Urothelium cell line (cell line): ENCODE results near the gene DCUN1D3.
A peak's percentile ranks its signal among the peaks of the same experiment; 100 is the strongest.
"Not testable (repeated sequence)": the region's sequence is repeated elsewhere in the genome, so short reads cannot be mapped to it uniquely, and the experiment has no call there.

Source experiments
- DNase-seq: peaks from one replicate; pipeline ENCODE4 v3.0.0; 2011; ENCODE audit warnings: low spot score, mixed read lengths
- FAIRE-seq: peaks from 2 replicates; lab custom pipeline; 2011; peaks lifted over from hg19 to GRCh38; lab: Jason Lieb, UNC

Gene DCUN1D3

DNA sequence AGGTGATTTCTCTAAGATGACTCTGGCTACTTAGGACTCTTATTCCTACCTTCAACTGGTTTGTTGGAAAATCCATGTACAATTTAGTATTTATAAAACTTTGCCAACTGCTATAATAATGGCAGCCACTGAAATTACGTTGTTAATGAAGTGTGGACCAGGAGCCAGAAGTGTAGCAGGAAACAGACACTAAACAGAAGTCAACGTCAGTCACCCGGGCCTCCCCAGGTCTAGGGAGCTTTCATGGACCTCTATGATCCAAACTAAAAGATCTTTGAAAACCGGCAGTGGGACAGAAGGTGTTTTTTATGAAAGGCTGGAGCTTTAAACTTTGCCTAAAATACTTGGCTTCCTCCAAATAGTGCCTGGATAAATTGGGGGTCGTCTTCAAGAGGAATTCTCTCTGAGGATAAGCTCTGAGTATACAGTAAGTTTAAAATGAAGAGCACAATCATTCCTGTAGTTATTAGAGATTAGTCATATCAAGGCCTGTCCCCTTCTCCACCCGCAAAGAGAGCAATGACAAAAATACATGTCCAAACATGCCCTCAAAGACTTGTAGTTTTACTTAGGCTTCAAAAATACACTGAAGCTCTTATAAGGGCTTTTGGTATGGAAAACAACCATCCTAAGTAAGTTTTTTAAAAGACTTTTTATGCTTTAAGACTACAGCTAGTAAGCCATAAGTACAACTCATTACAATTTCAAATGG lies 34.6 kb downstream of the DCUN1D3 start:
- DNase-seq (peak; percentile 42), FAIRE-seq (no peak)

DNA sequence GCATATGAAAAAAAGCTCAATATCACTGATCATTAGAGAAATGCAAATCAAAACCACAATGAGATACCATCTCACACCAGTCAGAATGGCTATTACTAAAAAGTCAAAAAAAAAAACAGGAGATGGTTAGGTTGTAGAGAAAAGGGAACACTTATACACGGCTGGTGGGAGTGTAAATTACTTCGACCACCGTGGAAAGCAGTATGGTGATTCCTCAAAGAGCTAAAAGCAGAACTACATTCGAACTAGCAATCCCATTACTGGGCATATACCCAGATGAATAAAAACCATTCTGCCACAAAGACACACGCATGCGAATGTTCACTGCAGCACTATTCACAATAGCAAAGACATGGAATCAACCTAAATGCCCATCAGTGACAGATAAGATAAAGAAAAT lies 35.8 kb downstream of the DCUN1D3 start:
- DNase-seq, FAIRE-seq: not testable (repeated sequence)

DNA sequence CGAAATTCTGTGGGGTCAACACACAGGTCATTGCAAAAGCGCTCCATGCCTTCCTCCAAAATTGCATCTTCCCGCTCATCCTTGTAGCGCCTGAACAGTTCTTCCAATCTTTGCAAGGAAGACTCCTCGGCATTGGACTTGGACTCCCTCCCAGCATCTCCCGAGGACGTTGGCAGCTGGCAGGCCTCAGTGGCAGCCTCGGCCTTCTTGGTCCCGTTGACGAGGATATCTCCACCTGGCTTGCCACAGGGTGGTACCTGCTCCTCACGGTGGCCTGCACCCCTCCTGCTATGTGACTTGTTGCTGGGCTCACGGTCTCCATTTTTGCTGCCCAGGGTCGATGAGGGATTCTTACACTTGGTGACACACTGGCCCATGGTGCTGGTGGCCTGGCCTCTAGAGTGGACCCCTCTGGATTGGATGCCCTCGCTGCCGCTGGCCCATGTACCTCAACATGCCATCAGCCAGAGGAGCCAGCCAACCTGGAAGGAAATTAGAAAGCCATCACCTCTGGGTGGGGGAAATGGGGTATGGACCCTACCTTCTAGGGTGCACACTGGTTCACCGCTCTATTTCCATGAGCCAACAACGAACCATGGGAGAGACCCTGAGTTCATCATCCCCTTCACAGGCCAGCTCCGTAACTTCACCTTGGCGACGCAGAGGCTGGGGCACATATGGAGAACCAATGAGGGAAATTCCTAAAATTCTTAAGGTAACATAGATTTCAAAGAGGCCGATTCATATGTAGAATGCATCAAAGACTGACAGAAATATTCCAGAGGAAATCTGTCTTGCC lies 37.8 kb downstream of the DCUN1D3 start:
- no peak for FAIRE-seq

DNA sequence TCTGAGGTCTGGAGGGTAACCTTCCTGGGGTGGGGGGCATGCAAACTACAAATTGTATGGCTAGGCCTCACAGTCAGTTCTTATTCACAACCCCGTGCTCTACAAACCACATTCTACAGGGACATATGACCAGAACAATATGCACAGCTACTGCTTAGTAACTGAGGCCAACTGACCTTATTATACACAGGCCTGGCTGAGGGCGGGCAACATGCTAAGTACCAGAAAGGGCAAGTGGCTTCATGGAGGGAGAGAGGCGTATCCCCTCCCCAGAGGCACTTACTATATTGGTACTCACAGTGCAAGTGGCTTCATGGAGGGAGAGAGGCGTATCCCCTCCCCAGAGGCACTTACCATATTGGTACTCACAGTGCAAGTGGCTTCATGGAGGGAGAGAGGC lies 39.2 kb downstream of the DCUN1D3 start:
- FAIRE-seq, DNase-seq: not testable (repeated sequence)

More for the DNA sequence above, 37.8 kb downstream of the DCUN1D3 start:
- DNase-seq: no peak

DNA sequence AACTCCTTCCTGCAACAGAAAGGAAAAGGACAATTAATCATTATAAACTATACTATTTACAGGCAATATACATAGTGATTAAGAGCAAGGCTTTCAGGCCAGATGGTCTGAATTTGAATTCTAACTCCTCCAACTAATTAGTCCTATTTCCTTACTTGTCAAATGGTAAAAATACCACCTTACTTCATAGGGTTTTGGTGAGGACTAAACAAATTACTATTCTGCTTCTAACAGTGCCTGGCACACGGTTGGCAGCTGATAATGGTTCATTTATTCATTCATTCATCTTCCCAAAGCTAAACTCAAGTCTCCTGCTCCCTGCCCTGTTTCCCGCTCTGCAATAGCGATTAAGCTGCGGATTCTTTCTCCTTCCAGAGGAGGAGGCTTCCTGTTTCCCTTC lies 39.8 kb downstream of the DCUN1D3 start:
- DNase-seq (no peak), FAIRE-seq (no peak)

DNA sequence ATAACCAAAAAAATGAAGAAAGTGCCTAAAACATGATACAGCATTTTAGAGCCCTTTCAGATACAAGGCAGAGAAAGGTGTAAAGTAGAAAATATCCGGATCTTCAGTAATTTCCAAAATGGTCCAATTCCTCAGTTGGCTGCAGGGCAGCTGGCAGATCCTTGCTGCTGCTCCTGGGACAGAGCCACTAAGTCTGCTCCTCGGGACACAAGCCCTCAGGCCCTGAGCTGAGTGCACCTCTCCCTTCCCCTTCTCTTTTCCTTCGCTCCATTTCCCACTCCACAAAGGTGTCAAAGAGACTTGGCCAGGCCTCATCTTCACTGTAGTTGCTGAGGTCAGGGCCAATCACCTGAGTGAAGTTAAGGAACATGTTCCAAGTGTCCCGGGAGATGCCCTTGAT lies 40.5 kb downstream of the DCUN1D3 start:
- FAIRE-seq (no peak), DNase-seq (no peak)

DNA sequence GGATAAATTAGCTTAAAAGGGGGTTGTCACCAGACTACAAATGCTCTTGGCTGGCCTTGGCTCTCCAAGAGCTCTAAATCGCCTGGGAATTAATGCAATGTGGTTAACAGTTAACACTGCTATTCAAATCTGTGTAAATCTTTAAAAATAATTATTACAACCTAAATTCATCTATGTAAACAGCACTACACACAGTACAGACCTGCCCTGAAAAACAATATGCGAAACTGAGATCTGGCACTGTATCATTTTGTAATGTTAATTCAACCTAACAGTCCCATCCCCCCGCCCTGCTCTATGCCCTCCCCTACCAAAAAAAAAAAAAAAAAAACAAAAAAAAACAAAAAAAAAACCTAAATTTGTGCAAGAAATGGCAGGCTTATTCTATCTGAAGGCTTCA lies 40.9 kb downstream of the DCUN1D3 start:
- DNase-seq: no peak
- FAIRE-seq: no peak

DNA sequence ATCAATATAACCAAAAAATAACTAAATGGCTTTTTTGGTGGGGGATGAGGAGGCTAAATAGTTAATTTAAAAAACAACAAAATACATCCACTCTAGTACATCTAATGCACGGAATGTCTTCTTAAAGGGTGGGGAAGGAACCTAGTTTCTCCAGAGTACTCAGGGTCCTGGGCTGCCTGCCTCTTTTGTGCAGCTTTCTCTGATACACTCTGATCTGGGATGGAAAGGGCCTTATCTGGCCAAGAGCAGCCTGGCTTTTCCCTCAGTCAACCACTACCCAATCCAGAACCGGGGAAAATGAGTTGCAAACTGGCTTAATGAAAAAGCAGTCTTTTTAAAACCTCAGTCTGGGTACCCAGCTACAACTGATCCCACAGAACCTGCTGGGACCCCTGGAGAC lies 42.9 kb downstream of the DCUN1D3 start:
- DNase-seq (no peak), FAIRE-seq (no peak)

DNA sequence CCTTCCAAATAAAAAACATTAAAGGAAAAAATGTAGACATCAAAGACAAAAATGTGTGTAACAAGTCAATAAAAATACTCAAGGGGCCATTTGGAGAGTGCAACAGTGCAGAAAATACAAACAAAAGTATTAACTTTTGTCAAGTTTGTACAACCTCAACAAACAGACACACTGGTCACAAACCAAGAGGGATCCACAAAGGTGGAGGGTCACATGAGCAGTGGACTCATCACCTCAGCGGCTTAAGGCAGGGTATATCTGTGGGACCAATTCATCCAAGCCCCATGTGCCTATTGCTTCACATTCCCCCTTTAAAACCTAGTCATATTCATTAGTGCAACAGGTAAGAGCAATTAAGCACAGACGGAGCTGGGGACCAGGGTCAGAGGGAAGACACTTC lies 45.2 kb downstream of the DCUN1D3 start:
- DNase-seq (no peak), FAIRE-seq (no peak)

DNA sequence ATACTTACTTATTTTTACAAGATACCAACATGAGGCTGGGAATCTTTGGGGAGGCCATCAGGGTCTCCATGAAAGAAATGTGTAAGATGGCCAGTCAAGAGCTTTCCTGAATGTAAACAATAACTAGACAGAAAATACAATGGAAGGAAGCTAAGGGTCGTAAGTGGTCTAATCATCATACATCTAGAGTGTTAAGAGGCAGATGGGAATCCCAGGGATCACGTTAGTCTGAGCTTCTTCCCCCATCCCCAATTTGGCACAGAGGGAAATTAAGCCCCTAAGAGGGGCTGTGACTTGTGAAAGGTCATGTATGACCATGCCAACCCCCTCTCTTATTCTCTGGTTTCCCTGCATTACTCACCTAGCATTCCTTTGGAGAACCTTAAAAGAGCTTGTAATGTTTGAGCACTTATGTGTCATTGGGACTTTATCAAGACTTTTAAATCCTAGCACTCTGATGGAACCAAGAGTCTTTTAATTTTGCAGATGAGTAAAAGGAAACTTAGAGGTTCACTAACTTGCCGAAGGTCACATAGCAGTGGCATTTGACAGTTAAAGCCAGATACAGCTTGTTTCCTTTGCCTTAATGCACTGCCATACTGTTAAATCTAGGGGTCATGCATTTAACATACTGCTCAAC lies 46.1 kb downstream of the DCUN1D3 start:
- DNase-seq (no peak), FAIRE-seq (no peak)

DNA sequence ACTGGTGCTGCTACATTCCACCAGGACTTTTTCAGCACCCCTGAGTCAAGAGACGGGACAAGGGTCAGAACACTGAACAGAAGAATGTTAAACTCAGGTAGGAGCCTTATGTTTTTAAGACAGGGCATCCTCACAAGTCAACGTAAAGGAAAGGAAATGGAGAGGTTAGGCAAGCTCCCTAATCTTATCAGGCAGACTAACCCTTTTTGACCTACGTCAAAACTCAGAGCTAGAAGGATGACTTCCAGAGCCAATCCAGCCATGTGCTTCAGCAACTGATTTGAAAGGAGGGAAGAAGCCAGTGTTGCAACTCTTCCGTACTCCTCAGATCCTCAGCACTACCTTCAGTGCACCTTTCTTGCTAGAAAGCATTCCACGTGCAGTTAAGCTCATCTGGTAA lies 47.0 kb downstream of the DCUN1D3 start:
- no peak for FAIRE-seq

DNA sequence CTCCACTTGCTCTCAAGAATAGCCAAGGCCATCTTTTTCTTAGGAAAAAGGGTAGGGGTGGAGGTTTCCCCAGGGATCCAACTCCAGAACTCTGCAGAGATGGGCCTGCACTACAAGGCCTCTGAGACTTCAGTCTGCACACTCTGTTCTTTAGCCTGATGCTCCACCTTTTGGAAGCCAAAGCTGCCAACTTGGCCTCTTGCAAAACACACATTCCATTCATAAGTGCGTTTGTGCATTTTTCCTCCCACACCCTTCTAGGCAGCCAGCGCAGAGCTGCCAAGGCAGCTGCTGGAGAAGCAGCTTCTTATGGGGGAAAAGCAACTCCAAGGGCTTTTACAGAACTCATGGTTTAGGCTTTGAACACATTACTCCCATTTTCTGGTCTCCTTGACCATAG lies 48.6 kb downstream of the DCUN1D3 start:
- peak; percentile 55 for DNase-seq
- no peak for FAIRE-seq

More for the DNA sequence above, 47.0 kb downstream of the DCUN1D3 start:
- DNase-seq: no peak

DNA sequence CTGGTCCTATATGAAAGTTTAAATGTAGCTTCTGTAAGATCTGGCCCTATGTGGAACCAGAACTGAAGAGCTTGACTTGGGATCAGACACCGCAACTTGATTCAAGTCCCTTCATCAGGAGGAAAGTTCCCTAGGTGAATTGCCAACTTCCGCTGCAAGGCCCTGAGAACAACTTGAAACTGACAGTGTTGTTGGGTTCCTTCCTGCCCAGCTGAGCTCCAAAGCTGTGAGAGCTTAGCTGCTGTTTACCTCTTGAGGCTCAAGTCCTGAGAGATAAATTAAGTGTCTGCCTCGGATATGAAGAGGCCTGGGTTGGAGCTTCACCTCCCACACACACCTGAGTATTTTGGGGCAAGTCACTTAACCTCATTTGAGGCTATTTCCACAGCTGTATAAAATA lies 49.2 kb downstream of the DCUN1D3 start:
- FAIRE-seq (no peak), DNase-seq (no peak)

DNA sequence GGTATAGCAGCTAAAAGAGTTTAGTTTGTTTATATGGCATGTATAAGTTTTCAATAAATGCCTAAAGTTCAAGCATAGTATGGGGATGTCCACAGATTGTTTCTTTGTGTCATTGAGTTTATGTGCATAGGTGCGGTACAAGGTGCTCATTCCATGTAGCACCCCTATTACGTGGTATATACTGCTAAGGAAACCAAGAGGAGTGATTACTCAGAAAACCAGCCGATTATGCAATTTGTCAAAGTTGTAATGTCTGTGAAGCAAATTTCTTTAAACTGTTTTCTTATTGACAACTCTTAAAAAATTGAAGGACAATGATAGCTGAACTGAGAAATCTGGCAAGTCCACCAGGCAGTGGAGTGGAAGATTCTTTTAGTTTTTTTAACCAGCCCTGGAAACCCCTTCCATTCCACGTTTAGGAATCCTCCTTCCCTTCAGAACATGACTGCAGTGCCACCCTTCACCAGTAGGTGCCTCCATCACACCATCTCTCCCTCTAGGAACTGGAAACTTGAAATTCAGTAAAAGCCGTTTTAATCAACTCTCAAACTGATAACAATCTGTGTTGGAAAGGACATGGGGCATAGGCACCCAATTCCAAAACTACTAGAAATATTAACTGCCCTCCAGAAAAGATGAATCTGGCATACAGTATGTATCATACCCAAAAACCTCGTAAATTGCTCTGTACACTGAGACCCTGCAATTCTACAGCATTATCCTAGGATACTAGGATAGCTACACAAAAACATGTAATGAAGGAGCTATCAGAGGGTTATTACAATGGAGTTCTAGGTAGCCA lies 50.4 kb downstream of the DCUN1D3 start:
- DNase-seq (peak; percentile 37), FAIRE-seq (no peak)

DNA sequence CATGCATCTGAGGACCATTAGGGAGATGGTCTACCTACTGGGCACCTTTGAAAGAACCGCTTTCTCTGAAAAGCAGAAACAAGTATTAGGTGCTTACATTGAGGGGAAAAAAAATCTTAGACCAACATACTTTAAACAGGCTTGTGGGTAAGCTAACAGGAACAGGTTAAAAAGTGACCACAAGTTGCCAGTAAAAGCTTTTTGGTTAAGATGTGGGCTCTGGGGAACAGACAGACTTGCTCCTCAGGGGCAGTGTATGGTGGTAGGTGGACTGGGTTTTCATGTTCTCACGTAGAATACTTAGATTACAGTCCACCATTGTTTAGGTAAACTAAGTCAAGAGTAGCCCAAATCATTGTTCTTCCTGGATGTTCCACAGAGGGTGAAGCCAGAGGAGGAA lies 52.6 kb downstream of the DCUN1D3 start:
- DNase-seq: no peak
- no peak for FAIRE-seq

DNA sequence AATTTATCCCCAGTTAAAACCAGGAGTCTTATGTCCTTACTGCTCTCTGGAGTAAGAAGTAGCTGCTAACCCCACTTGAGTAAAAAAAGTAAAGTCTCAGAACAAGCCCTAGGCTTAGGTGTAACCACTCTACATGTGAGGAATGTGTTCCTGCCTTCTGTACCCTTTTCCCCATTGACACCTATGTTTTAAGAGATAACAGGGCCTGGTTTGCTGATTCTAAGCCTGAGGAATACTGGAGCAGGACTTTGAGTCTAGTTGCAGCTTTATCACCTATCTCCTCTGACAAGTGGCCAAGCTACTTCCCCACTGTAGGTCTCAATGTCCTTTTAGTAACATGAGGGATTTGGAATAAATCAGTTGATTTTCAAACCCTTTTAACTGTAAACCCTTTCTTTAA lies 53.6 kb downstream of the DCUN1D3 start:
- FAIRE-seq (no peak), DNase-seq (no peak)

DNA sequence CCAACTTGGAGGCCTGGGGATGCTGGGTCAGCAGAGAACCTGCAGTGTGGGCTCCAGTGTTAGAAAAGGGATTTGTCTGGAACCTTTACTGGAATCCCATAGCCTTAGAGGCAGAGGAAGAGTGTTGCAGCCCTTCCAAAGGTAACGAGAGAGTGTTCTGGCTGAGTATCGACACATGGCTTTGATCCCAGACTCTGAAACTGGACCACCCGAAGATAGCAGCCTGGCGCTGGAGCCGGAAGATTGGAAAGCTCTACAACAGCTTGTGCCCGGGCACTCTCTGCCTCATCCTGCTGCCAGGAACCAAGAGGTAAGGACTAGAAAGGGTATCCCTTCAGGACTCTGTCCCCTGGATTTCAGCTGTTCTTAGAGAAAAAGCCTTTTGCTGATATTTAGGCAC lies 54.1 kb downstream of the DCUN1D3 start:
- no peak for DNase-seq

DNA sequence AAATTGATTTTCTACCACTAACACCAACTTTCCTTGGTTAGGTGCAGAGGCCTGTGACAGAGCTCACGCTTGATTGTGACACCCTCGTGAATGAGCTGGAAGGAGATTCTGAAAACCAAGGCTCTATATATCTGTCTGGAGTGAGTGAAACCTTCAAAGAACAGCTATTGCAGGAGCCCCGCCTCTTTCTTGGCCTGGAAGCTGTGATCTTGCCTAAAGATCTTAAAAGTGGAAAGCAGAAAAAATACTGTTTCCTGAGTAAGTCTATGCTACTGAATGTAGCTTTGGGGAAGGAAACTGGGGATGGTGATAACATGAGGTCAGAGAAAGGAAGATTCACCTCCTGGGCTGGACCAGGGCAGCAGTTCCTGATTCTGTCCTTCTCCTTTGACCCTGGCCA lies 55.6 kb downstream of the DCUN1D3 start:
- DNase-seq (no peak), FAIRE-seq (no peak)

More for the DNA sequence above, 54.1 kb downstream of the DCUN1D3 start:
- no peak for FAIRE-seq

DNA sequence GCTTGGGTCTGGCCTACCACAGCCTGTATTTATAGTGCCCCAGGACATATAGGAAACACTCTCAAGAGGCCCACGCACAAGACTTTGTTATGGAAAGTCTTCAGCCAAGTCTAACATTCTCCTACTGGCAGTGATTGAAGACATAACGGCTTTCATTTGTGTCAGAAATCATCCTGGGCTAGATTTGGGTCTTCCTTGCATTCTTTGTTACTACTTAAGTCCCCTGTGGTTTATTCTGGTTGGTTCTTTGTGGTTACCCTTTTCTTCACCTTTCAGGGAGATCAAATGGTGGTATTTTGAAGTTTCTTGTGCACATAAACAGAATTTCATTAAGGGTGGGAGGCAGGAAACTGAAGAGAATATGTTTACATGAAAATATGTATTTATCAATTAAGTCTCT lies 56.1 kb downstream of the DCUN1D3 start:
- DNase-seq (no peak), FAIRE-seq (no peak)

DNA sequence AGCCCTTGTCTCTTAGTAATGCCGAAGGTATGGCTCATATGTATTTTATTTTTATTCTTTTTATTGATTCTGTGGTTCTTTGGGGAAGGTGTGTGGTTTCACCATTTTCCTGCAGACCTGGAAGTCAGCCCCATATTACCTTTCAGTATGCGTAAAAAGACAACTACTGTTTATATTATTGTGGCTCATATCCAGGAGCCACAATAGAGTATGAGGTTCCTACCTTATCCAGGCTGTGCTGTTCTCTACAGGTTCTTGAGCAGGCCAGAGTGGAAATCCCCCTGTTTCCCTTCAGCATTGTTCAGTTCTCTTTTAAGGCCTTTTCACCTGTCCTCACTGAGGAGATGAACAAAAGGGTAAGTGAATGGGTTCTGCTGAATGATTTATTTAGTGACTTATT lies 60.7 kb downstream of the DCUN1D3 start:
- no peak for FAIRE-seq
- DNase-seq: no peak

DNA sequence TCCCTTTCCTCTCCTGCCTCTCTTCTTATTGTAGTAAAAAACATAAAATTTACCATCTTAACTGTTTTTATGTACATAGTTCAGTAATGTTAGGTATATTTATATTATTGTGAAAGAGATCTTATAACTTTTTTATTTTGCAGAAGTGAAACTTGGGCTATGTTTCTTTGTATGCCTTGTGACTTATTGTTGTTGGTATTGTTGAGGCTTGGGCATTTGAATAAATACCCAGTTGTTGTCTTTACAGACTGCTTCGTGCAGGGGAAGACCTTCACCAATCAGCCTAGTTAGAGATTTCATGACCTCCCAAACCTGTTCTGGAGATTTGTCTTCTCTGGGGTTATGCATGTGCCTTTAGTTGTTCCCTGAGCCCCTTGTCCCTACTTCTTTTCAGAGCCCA lies 61.9 kb downstream of the DCUN1D3 start:
- DNase-seq (no peak), FAIRE-seq (no peak)
